ENCODE results near the gene TRNP1.

Gene TRNP1

DNA sequence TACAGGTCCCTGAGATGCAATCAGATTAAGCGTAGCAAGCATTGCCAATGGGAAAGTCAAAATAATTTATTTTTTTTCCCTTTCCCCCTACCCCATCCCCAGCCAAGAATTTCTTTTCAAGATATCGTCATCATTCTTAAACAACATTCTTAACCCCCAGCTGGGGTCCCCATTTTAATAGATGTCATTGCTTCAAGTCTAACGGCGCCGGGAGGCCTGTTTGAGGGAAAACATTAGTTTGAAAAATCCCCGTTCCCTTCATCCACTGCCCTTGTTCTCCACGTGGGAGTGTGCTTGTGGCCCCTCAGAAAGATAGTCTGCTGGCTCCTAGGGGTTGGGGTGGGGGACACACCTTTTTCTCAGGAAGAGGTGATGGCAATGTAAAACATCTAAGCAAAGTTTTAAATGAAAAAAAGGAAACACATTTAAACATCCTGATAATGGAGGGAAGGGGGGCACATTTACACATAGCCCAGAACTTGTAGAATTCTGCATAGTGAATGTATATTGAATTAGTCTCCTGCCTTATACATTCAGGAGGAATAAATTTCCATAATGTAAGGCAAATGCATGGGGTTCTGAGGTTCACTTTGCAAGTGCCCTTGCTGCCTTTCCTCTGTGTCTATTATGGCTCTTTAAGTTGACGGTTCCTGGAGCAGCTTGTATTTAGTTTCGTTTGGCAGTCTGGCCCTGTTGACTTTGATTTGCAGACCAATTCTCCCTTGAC, 6.8 kb downstream of the TRNP1 start:
- TF ChIP-seq, protein P1, sequence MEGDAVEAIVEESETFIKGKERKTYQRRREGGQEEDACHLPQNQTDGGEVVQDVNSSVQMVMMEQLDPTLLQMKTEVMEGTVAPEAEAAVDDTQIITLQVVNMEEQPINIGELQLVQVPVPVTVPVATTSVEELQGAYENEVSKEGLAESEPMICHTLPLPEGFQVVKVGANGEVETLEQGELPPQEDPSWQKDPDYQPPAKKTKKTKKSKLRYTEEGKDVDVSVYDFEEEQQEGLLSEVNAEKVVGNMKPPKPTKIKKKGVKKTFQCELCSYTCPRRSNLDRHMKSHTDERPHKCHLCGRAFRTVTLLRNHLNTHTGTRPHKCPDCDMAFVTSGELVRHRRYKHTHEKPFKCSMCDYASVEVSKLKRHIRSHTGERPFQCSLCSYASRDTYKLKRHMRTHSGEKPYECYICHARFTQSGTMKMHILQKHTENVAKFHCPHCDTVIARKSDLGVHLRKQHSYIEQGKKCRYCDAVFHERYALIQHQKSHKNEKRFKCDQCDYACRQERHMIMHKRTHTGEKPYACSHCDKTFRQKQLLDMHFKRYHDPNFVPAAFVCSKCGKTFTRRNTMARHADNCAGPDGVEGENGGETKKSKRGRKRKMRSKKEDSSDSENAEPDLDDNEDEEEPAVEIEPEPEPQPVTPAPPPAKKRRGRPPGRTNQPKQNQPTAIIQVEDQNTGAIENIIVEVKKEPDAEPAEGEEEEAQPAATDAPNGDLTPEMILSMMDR (IDR thresholded peaks at IDR 0.05; ENCODE audit: insufficient read depth, low read length, poor library complexity, severe bottlenecking), result no peak
- no peaks in the 10 kb centered on the region for H3K36me3 ChIP-seq (ENCODE audit: control insufficient read depth, insufficient read depth, low read length)
- H3K27me3 ChIP-seq (replicated peaks; ENCODE audit: control insufficient read depth, insufficient read depth, low read length), result no peaks in the 10 kb centered on the region; the same call in 1 of the 2 replicates
- DNase-seq (ENCODE audit: extremely low read depth, insufficient read length), result no peak
- no peak overlapping the region for H3K4me3 ChIP-seq (replicated peaks; ENCODE audit: low read depth, low read length)

DNA sequence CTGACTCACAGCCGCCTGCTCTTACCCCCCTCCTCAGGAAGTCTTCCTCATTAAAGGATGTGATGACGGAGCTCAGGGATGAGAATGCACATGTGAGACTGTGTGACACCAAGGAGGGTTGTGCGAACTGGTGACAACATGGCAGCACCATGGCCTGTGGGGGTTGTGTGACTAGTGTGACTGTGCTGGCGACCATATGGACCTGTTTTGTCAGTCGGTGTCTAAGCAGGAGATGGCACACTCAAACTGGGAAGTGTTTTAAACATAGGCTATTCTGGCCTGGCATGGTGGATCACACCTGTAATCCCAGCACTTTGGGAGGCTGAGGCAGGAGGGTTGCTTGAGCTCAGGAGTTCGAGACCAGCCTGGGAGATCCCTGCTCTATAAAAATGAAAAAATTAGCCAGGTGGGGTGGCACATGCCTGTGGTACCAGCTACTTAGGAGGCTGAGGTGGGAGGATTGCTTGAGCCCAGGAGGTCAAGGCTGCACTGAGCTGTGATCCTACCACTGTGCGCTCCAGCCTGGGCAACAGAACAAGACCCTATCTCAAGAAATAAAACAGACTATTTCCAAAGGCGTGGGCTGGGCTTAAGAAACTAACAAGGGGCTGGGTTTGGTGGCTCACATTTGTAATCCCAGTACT, 7.4 kb downstream of the TRNP1 start:
- TF ChIP-seq, protein P1 (IDR thresholded peaks at IDR 0.05; ENCODE audit: insufficient read depth, low read length, poor library complexity, severe bottlenecking), result no peak
- Histone ChIP-seq H3K36me3 (ENCODE audit: control insufficient read depth, insufficient read depth, low read length) (no peaks in the 10 kb centered on the region), H3K4me3 (replicated peaks; ENCODE audit: low read depth, low read length) (no peak overlapping the region), H3K27me3 (replicated peaks; ENCODE audit: control insufficient read depth, insufficient read depth, low read length) (no peaks in the 10 kb centered on the region; the same call in 1 of the 2 replicates)
- DNase-seq (ENCODE audit: extremely low read depth, insufficient read length), result no peak

DNA sequence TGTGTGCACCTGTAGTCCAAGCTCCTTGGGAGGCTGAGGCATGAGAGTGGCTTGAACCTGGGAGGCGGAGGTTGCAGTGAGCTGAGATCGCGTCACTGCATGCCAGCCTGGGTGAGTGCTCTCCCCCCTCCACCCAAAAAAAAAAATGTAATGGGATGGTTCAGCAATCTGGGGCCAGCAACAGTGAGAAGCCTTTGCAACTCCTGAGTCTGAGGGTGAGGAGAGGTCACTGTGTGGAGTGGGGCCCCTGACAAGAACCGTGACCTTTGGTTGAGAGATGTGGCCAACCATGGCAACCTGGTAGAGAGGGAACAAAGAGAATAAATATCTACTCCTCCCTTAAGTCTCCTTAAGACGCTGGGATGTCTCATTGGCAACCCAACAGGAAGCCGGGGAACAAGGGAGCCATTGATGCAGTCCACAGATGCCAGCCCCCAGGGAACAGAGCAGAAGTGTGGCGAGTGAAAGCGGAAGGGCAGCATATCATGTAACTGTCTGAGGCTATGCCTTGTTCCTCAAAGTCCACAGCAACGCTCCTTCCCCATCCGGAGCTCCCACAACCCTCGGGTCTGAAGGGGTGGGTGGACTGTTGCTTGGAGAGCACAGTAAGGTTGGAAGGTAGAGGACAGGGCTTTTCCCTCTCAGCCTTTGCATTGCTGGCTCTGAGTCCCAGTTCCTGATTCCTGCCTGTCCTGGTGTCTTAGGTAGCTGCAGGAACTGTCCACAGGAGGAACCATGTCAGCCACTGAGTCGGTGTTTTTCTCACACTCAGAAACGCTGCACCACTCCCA, 8.3 kb downstream of the TRNP1 start:
- TF ChIP-seq, protein P1 (IDR thresholded peaks at IDR 0.05; ENCODE audit: insufficient read depth, low read length, poor library complexity, severe bottlenecking), result no peak
- Histone ChIP-seq H3K36me3 (ENCODE audit: control insufficient read depth, insufficient read depth, low read length) (no peaks in the 10 kb centered on the region), H3K4me3 (replicated peaks; ENCODE audit: low read depth, low read length) (no peak overlapping the region), H3K27me3 (replicated peaks; ENCODE audit: control insufficient read depth, insufficient read depth, low read length) (no peaks in the 10 kb centered on the region)
- DNase-seq (ENCODE audit: extremely low read depth, insufficient read length), result peak; percentile 44

DNA sequence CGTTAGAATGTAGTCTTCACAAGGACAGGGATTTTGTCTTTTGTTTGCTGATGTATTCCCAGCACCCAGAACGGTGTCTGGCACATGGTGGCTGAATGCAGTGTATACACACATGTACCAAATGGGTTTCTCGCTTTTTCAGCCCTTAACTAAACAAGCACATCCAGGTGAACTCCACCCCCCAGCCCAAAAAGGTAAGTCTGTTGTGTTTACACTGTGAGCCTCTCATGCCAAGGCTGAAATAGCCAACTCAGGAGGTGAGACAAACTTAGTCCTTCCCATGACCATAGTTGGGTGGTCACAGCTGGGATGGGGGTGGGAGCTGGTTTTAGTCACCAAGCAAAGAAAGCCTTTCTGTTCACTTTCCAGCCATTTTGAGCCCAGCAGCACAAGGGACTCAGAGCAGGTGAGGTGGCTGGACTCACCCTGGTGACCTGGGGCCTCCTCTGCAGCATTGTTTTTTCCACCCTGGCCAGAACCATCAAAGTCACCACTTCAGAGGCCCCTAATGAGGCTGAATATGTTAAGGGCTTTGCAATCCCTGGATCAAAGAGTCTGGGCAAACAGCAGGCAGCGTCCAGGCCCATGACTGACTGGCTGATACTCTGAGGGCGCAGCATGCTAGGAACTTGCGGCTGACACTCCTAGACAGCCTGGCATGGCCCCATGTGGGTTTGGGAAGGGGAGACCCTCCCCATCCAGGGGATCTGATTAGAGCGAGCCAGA, 10.4 kb downstream of the TRNP1 start:
- Histone ChIP-seq H3K4me3 (replicated peaks; ENCODE audit: low read depth, low read length) (no peak overlapping the region), H3K36me3 (ENCODE audit: control insufficient read depth, insufficient read depth, low read length) (no peaks in the 10 kb centered on the region), H3K27me3 (replicated peaks; ENCODE audit: control insufficient read depth, insufficient read depth, low read length) (no peaks in the 10 kb centered on the region)
- no peak for DNase-seq (ENCODE audit: extremely low read depth, insufficient read length)
- TF ChIP-seq, protein P1 (IDR thresholded peaks at IDR 0.05; ENCODE audit: insufficient read depth, low read length, poor library complexity, severe bottlenecking), result no peak

DNA sequence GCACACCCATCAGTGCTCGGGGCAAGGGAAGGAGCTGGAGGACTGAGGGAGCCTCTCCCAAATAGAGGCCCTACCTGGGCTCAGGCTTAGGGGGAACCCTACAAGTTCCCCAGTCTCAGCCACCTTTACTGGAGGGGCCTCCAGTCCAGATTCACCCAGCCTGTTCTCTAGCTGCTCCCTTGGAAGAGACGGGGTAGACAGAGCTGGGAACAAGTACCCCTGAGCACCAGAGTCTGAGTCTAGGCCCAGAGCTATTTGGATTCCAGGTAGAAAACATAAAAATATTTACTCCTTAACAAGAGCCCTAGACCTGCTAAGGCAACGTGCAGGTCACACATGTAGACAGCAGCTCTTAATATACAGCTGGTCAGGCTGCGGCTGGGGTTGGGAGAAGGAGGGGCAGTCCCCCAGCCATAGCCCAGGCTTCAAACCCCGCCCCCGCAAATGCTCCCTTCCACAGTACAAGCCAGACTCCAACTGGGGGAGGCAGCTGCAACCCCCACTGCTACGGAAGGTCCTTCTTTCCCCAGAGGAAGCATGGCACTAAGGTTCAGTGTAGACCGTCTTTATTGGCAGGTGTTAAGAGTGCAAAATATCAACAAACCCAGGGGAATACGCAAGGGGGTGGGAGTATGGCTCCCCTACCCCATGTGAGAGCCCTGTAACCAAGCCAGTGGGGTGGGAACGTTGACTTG, 11.1 kb downstream of the TRNP1 start:
- H3K27me3 ChIP-seq (replicated peaks; ENCODE audit: control insufficient read depth, insufficient read depth, low read length), result no peaks in the 10 kb centered on the region
- TF ChIP-seq, protein P1 (IDR thresholded peaks at IDR 0.05; ENCODE audit: insufficient read depth, low read length, poor library complexity, severe bottlenecking), result no peak
- no peak for DNase-seq (ENCODE audit: extremely low read depth, insufficient read length)
- H3K4me3 ChIP-seq (replicated peaks; ENCODE audit: low read depth, low read length), result no peak overlapping the region
- H3K36me3 ChIP-seq (ENCODE audit: control insufficient read depth, insufficient read depth, low read length), result no peaks in the 10 kb centered on the region

All from GM06990 (cell line).